PC-9 (cell line): Measurements from ENCODE around the gene NAA38. TPM values are rescaled to one million over a fixed set of nuclear protein-coding genes. Genes with fewer than 3 reads are reported as not detected.

Source experiments
- BruUV-seq: library from RNA; stranded (reverse); fragments of 400-500 nt; replicated peaks from 2 replicates; lab custom pipeline; 2021; lab: Mats Ljungman, UMichigan
- CTCF ChIA-PET: fragments of 300-600 bp; sonication (Branson Sonifier 250); formaldehyde crosslinking; loops from one replicate; lab custom pipeline; 2022; ENCODE audit warnings: antibody characterized with exemption; lab: Charles Lee
- POLR2A ChIA-PET: fragments of 300-600 bp; sonication (Branson Sonifier 250); formaldehyde crosslinking; loops from one replicate; lab custom pipeline; 2022; ENCODE audit warnings: antibody characterized with exemption; ENCODE audit not compliant: unreplicated experiment; lab: Charles Lee
- DNase-seq, 2 experiments: peaks; one replicate each; pipeline versions ENCODE4 v3.0.0 to v3.0.0-alpha.2; 2015 to 2022; ENCODE audit warnings: mixed read lengths in 1 of 2
- H2AFZ ChIP-seq: fragments of 200-600 bp; sonication (generic); 2 replicates; pipeline ENCODE4 v1.8.1; 2017; ENCODE audit warnings: antibody characterized with exemption
- H3F3A ChIP-seq: fragments of 200-600 bp; sonication (generic); 2 replicates; pipeline ENCODE4 v1.8.1; 2017; ENCODE audit warnings: antibody characterized with exemption, mild to moderate bottlenecking, low read depth; ENCODE audit not compliant: insufficient read depth
- H3K27ac ChIP-seq: fragments of 200-600 bp; sonication (generic); 2 replicates; pipeline ENCODE4 v1.6.1; 2016; ENCODE audit warnings: mixed run types
- H3K27me3 ChIP-seq: fragments of 200-600 bp; sonication (generic); 2 replicates; pipeline ENCODE4 v1.6.1; 2016; ENCODE audit warnings: low read depth, mixed run types; ENCODE audit not compliant: insufficient read depth
- H3K36me3 ChIP-seq: fragments of 200-600 bp; sonication (generic); 2 replicates; pipeline ENCODE4 v1.6.1; 2016; ENCODE audit warnings: low read depth, mixed run types
- H3K4me1 ChIP-seq: fragments of 200-600 bp; sonication (generic); replicated peaks from 2 replicates; pipeline ENCODE4 v1.6.1; 2016; ENCODE audit warnings: mixed run types; ENCODE audit not compliant: insufficient read depth
- H3K4me2 ChIP-seq: fragments of 200-600 bp; sonication (generic); 2 replicates; pipeline ENCODE4 v1.6.1; 2017; ENCODE audit warnings: mixed run types
- H3K4me3 ChIP-seq: fragments of 200-600 bp; sonication (generic); 2 replicates; pipeline ENCODE4 v1.6.1; 2016; ENCODE audit warnings: mixed run types
- H3K79me2 ChIP-seq: fragments of 200-600 bp; sonication (generic); 2 replicates; pipeline ENCODE4 v1.6.1; 2017; ENCODE audit warnings: low read depth, mixed run types
- H3K9me2 ChIP-seq: fragments of 200-600 bp; sonication (generic); 2 replicates; pipeline ENCODE4 v1.8.1; 2017; ENCODE audit warnings: mild to moderate bottlenecking; ENCODE audit not compliant: insufficient read depth
- H3K9me3 ChIP-seq: fragments of 200-600 bp; sonication (generic); 2 replicates; pipeline ENCODE4 v1.8.1; 2016; ENCODE audit warnings: low read depth; ENCODE audit not compliant: insufficient read depth
- H4K20me1 ChIP-seq: fragments of 200-600 bp; sonication (generic); 2 replicates; pipeline ENCODE4 v1.8.1; 2017; ENCODE audit not compliant: insufficient read depth
- EZH2 ChIP-seq: fragments of 200-600 bp; sonication (generic); IDR thresholded peaks from 2 replicates; pipeline ENCODE4 v1.8.0; 2017; ENCODE audit warnings: antibody characterized with exemption, low read depth
- intact Hi-C: fragments of 100-400 bp; cut with micrococcal nuclease; formaldehyde crosslinking; loops from one replicate; pipeline ENCODE4 v1.10.0; 2022; ENCODE audit not compliant: unreplicated experiment
- total RNA-seq: library from RNA; stranded (reverse); gene quantifications from 2 replicates; pipeline ENCODE4 v1.2.3, GENCODE V29; 2021
- TF ChIP-seq, protein P1 (sequence below): fragments of 200-600 bp; sonication (generic); conservative IDR thresholded peaks from 2 replicates; pipeline ENCODE4 v1.6.1; 2017; ENCODE audit warnings: mixed run types, antibody characterized with exemption, mild to moderate bottlenecking, moderate library complexity

NAA38 gene
- total RNA-seq, 1 experiment from 2014 or later, result 159 TPM

DNA sequence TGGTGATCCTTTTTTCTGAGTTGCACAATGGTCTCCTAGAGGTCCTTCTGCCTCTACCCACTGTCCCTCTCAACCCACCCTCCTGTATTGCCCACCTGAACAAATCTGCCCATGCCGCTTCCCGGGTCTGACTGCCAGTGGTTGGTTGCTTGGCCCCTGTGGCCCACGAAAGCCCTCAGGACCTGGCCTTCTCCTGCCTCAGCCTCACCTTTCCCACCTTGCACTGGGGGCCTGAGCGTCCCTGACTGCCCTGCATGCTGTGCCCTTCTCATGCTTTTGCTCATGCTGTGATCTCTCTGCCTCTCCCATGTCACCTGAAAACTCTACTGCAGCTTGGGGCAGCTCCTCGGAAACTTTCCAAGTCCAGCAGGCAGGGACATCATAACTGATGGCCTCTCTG, 37.1 kb downstream of the NAA38 start:
- BruUV-seq, result no TSS peak
- Histone ChIP-seq H3K4me1 (no peaks in the 10 kb centered on the region), H3K9me2 (no peaks in the 10 kb centered on the region), H4K20me1 (no peaks in the 10 kb centered on the region), H3K79me2 (no peaks in the 10 kb centered on the region), H3K27ac (no peak overlapping the region), H3K9me3 (no peaks in the 10 kb centered on the region), H3K27me3 (no peaks in the 10 kb centered on the region), H3F3A (no peaks in the 10 kb centered on the region), H3K36me3 (no peaks in the 10 kb centered on the region), H3K4me3 (no peak overlapping the region), H2AFZ (no peak overlapping the region), H3K4me2 (no peak overlapping the region)
- ChIA-PET POLR2A (no interaction called here), CTCF (no interaction called here)
- no peak for DNase-seq
- intact Hi-C loops, result loop anchor here (5.0 kb wide), 2 partner anchors 37 to 237 kb away; partner anchors contain the start of genes CYB5D1, NAA38 and TMEM88
- TF ChIP-seq EZH2, result no peak
- TF ChIP-seq, protein P1, sequence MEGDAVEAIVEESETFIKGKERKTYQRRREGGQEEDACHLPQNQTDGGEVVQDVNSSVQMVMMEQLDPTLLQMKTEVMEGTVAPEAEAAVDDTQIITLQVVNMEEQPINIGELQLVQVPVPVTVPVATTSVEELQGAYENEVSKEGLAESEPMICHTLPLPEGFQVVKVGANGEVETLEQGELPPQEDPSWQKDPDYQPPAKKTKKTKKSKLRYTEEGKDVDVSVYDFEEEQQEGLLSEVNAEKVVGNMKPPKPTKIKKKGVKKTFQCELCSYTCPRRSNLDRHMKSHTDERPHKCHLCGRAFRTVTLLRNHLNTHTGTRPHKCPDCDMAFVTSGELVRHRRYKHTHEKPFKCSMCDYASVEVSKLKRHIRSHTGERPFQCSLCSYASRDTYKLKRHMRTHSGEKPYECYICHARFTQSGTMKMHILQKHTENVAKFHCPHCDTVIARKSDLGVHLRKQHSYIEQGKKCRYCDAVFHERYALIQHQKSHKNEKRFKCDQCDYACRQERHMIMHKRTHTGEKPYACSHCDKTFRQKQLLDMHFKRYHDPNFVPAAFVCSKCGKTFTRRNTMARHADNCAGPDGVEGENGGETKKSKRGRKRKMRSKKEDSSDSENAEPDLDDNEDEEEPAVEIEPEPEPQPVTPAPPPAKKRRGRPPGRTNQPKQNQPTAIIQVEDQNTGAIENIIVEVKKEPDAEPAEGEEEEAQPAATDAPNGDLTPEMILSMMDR, result no peak

DNA sequence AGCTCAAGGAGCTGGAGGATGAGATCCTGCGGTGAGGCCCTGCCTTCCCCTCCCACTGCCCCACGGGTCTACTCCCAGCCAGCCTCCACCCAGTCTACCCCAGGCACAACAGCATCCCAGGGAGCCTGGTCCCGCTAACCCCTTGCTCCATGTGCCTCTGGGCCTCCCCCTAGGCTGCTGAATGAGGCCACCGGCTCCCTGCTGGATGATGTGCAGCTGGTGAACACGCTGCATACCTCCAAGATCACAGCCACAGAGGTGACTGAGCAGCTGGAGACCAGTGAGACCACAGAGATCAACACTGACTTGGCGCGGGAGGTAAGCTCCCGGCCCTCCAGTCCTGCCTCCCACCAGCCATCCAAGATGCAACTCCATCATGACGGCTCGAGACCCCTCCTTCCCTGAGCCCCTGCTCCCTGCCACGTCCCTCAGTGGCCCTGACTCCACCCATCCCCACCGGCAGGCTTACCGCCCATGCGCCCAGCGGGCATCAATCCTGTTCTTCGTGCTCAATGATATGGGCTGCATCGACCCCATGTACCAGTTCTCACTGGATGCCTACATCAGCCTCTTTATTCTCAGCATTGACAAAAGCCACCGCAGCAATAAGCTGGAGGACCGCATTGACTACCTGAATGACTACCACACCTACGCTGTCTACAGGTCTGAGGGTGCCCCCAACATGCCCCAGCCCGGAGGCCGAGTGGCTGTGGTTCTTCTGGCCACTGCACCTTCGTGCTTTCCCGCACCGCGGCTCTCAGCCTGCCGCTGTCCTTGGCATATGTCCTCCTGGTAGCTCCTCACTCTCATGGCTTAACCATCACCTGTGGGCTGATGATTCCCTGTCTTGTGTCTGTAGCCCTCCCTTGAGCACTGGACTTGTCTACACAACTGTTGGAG, 38.4 kb downstream of the NAA38 start:
- intact Hi-C loops, result no loop called here
- TF ChIP-seq, protein P1, result no peak
- TF ChIP-seq EZH2, result no peak

DNA sequence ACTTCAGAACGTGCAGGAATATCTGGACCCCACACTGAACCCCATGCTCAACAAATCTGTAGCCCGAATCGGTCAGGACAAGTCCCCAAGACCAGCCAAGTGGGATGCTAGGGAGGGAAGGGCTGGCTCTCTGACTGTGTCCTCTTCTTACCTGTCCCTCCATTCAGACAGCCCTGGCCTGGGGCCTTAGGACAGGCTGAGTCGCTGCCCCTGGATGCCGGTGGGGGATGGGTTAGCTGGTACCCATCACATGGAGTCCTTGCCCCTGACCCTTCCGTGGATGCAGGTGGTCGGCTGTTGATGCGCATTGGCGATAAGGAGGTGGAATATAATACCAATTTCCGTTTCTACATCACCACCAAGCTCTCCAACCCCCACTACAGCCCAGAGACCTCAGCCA, 39.3 kb downstream of the NAA38 start:
- TF ChIP-seq, protein P1, result no peak
- no peak for TF ChIP-seq EZH2
- Histone ChIP-seq H4K20me1 (no peaks in the 10 kb centered on the region), H3K4me2 (no peak overlapping the region), H3F3A (no peaks in the 10 kb centered on the region), H2AFZ (no peak overlapping the region), H3K4me1 (no peaks in the 10 kb centered on the region), H3K27me3 (no peaks in the 10 kb centered on the region), H3K27ac (no peak overlapping the region), H3K9me2 (no peaks in the 10 kb centered on the region), H3K79me2 (no peaks in the 10 kb centered on the region), H3K36me3 (no peaks in the 10 kb centered on the region), H3K4me3 (no peak overlapping the region), H3K9me3 (no peaks in the 10 kb centered on the region)
- BruUV-seq, result no TSS peak
- no peak for DNase-seq
- intact Hi-C loops, result no loop called here
- POLR2A ChIA-PET, result no interaction called here
- CTCF ChIA-PET, result no interaction called here

More for the DNA sequence above, 38.4 kb downstream of the NAA38 start:
- no peak for DNase-seq
- BruUV-seq, result no TSS peak
- CTCF ChIA-PET, result interaction anchor here (0.5 kb wide), 1 partner anchor 19 kb away, joined by 8 read pairs; no protein-coding TSS in a partner anchor
- Histone ChIP-seq H4K20me1 (no peaks in the 10 kb centered on the region), H3K4me3 (no peak overlapping the region), H3K36me3 (no peaks in the 10 kb centered on the region), H3K9me2 (no peaks in the 10 kb centered on the region), H3K9me3 (no peaks in the 10 kb centered on the region), H3F3A (no peaks in the 10 kb centered on the region), H3K27ac (no peak overlapping the region), H2AFZ (no peak overlapping the region), H3K4me2 (no peak overlapping the region), H3K27me3 (no peaks in the 10 kb centered on the region), H3K4me1 (no peaks in the 10 kb centered on the region), H3K79me2 (no peaks in the 10 kb centered on the region)
- POLR2A ChIA-PET, result interaction anchor here (0.6 kb wide), 1 partner anchor 178 kb away, joined by 4 read pairs; no protein-coding TSS in a partner anchor
